Measurements from ENCODE around the gene TOGARAM2. TPM values are rescaled to one million over a fixed set of nuclear protein-coding genes. Genes with fewer than 3 reads are reported as not detected.

Gene TOGARAM2
- total RNA-seq, 4 donors from 2014 or later = 0.19 to 10.4 (median 0.96) TPM

DNA sequence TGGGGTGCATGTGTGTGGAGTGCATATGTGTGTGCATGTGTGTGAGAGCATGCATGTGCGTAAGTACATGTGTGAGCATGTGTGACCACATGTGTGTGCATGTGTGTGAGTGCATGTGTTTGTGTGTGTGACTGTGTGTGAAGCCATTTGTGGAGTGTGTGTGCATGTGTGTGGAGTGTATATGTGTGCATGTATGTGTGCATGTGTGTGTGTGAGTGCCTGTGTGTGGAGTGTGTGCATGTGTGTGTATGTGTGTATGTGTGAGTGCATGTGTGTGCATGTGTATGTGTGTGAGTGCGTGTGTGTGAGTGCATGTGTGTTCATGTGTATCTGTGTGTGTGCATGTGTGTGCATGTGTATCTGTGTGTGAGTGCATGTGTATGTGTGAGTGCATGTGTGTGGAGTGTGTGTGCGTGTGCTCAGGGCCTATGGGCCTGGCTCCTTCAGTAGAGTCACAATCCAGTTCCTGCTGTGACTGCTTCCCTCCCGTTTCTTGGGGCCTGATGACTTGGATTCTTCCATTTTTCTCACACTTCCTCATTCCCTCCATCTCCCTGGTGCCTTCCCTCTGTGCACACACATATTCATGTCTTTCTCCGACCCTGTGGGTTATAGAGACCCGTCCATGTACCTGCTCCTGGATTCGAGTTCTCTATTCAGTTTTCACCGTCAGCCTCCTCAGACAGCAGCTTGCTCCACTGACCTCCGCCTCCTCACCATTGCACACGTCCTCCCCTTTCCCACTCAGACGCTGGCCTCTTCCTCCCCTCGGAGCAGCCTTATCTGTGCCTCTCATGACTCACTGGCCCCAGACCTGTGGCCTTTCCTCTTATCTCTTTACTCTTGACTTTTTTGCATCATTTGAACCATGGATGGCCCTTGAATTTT is 25.2 kb downstream of the TOGARAM2 start:
- ATAC-seq (ENCODE audit: low FRiP score) (no peak), DNase-seq (ENCODE audit: low spot score) (no peak)
- TF ChIP-seq, protein P1, sequence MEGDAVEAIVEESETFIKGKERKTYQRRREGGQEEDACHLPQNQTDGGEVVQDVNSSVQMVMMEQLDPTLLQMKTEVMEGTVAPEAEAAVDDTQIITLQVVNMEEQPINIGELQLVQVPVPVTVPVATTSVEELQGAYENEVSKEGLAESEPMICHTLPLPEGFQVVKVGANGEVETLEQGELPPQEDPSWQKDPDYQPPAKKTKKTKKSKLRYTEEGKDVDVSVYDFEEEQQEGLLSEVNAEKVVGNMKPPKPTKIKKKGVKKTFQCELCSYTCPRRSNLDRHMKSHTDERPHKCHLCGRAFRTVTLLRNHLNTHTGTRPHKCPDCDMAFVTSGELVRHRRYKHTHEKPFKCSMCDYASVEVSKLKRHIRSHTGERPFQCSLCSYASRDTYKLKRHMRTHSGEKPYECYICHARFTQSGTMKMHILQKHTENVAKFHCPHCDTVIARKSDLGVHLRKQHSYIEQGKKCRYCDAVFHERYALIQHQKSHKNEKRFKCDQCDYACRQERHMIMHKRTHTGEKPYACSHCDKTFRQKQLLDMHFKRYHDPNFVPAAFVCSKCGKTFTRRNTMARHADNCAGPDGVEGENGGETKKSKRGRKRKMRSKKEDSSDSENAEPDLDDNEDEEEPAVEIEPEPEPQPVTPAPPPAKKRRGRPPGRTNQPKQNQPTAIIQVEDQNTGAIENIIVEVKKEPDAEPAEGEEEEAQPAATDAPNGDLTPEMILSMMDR (IDR thresholded peaks at IDR 0.05) = no peak

DNA sequence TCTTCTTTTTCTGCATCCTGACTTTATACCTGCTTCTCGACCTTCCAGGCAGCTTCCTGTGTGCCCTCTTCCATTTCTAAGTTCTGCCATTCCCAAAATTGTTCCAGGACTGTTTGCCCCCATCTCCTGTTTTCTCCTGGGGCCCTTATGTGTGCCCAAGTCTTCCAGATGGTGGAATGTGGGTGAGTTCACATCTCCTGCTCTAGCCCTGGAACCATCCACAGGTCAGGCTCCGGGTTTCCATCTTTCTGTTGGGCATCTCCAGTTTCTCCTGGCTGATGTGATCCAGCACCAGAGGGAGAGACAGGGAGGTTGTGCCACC is 25.8 kb downstream of the TOGARAM2 start:
- ATAC-seq (ENCODE audit: low FRiP score) (no peak), DNase-seq (ENCODE audit: low spot score) (no peak)
- TF ChIP-seq, protein P1 (IDR thresholded peaks at IDR 0.05) = no peak

DNA sequence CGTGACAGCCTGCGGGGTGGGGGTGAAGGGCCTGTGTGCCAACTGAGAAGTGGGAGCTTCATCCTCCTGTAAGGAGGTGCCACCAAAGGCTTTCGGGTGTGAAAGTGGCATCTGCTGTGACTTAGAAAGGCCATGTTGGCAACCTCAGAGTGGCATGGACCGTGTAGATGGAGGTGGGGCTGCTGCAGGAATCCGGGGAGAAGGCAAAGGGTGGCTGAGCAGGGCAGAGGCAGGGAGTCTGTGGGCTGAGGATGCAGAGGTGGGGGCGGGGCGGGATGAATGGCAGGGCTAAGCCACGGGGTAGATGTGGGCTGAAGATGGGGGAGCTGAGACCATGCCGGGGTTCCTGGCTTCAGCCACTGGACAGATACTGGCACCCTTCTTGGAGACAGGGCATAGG is 28.2 kb downstream of the TOGARAM2 start:
- DNase-seq (ENCODE audit: low spot score) = no peak
- TF ChIP-seq, protein P1 (IDR thresholded peaks at IDR 0.05) = no peak

DNA sequence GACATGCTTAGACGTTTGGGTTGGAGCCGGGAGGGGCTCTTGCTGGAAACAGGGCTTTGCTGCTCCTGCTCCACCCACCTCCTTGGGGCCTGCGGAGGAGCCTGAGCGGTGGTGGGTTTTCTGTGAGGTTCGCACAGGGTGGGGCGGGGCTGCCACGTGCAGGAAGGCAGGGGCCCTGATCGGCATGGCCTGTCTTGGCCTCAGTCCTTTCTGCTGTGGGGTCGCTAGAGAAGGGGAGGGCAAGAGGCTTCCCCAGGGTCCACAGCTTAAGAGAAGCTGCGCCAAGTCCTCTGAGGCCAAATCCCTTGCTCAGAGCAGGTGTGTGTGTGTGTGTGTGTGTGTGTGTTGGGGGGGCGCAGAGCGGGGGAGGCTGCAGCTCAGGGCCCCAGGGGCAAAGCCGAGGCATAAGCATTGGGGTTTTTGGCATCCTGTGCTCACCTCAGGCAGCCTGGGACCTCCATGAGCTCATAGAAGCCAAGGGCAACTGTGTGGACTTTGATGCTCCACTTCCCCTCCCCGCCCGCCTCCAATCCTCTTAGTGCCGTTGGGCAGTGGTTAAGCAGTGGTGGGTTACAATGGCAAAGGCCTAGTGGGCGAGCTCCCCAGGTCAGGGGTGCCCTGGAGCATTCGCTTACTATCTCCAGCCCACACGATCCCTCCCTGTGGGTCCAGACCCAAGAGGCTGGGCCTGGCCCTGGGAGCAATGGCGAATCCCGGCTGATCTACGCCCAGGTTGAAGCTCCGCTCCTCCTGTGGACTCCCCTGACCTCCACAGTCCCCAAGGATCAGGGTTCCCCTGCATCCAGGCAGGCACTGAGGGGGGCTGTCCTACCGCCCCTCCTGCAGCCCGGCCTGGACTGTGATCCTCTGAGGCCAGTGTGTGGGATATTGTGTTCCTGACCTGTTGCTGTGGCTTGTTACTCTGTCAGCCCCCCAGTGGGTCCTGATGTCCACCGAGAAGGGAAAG is 28.9 kb downstream of the TOGARAM2 start:
- TF ChIP-seq, protein P1 (IDR thresholded peaks at IDR 0.05) = no peak
- no peak for ATAC-seq (ENCODE audit: low FRiP score)
- no peak for DNase-seq (ENCODE audit: low spot score)

More for the DNA sequence above, 28.2 kb downstream of the TOGARAM2 start:
- no peak for ATAC-seq (ENCODE audit: low FRiP score)

DNA sequence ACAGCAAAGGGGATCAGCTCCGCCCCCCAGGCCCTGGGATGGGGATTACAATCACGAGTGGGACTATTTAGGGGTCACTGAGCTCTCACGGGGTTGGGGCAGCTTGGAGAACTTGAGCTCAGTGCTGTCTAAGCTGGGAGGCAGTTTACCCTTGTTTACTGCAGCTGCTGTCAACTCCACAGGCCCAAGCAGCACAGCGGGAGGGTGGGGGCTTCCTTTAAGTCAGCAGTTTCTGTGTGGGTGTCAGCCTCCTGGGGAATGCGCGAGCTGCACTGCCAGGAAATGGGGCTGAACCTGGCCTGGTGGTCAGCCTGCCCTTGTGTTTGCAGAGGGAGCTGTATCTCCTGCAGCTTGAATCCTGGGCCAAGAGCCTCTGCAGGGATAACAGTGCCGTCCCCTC is 29.8 kb downstream of the TOGARAM2 start:
- TF ChIP-seq, protein P1 (IDR thresholded peaks at IDR 0.05) = no peak
- peak; percentile 41 for ATAC-seq (ENCODE audit: low FRiP score)
- no peak for DNase-seq (ENCODE audit: low spot score)

DNA sequence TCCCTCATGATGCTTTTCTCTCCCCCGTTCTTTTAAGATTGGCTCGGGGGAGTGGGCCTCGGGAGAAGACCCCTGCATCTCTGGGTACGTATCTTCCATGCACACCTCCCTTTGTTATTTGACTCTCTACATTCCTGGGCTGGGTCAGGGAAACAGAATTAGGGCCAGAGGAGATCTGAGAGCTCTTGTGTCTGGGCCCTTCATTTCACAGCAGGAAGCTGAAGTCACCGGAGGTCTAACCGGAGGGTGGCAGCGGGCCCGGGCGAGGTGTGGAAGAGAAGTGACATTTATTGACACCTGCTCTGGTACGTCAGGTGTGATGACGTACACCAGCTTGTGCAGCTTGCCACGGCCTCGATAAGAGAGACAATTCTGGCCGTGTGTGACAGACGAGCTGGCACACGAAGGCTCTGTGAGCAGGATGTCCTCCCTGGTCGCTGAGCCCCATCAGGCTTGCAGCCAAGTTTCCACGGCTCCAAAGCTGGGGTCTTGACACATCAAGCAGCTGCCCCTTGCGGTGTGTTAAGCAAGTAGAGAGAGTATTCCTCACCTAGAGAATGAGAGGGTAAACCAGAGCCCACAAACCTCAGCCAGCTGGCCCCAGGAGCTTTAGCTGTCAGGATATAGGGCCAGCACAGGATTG is 30.4 kb downstream of the TOGARAM2 start:
- ATAC-seq (ENCODE audit: low FRiP score) (no peak), DNase-seq (ENCODE audit: low spot score) (no peak)
- TF ChIP-seq, protein P1 (IDR thresholded peaks at IDR 0.05) = no peak

Data from omental fat pad (tissue), 4 donors.